RWPE2 (cell line): Measurements from ENCODE around the gene GPX2.

ENCODE experiments used
- ATAC-seq: fragments of 200-7000 bp; cut with Tn5 transposase; 3 replicates; pipeline ENCODE4 v1.9.1; 2021; ENCODE audit warnings: low read depth
- DNase-seq: peaks from one replicate; pipeline ENCODE4 v3.0.0-alpha.2; 2020; ENCODE audit warnings: low spot score
- H3K27ac ChIP-seq: fragments of 450-650 bp; 2 replicates; pipeline ENCODE4 v1.5.1; 2017; ENCODE audit warnings: mild to moderate bottlenecking; ENCODE audit not compliant: poor library complexity, severe bottlenecking
- H3K27me3 ChIP-seq: fragments of 250-450 bp; sonication (Bioruptor Pico); 2 replicates; pipeline ENCODE4 v1.5.1; 2021; ENCODE audit warnings: mild to moderate bottlenecking, moderate library complexity; ENCODE audit not compliant: insufficient read depth, poor library complexity, severe bottlenecking
- H3K36me3 ChIP-seq: fragments of 250-450 bp; sonication (Bioruptor Pico); 2 replicates; pipeline ENCODE4 v1.5.1; 2020; ENCODE audit warnings: low read depth, mild to moderate bottlenecking, moderate library complexity
- H3K4me1 ChIP-seq: fragments of 250-450 bp; sonication (Bioruptor Pico); 2 replicates; pipeline ENCODE4 v1.5.1; 2021; ENCODE audit warnings: mild to moderate bottlenecking, moderate library complexity; ENCODE audit not compliant: insufficient read depth, poor library complexity, severe bottlenecking
- H3K4me3 ChIP-seq: fragments of 250-450 bp; sonication (Bioruptor Pico); 2 replicates; pipeline ENCODE4 v1.5.1; 2021; ENCODE audit warnings: mild to moderate bottlenecking, moderate library complexity; ENCODE audit not compliant: severe bottlenecking
- H3K9me3 ChIP-seq: fragments of 250-450 bp; sonication (Bioruptor Pico); 2 replicates; pipeline ENCODE4 v1.5.1; 2021; ENCODE audit warnings: mild to moderate bottlenecking, moderate library complexity; ENCODE audit not compliant: severe bottlenecking
- TF ChIP-seq, protein P1 (sequence below): fragments of 450-650 bp; IDR thresholded peaks from one replicate; pipeline ENCODE4 v1.5.1; 2017; ENCODE audit warnings: mild to moderate bottlenecking, moderate library complexity; ENCODE audit not compliant: poor library complexity, severe bottlenecking

GPX2 gene

GRCh38 chr14:64983439-64984310 is 41.1 kb upstream of the GPX2 start:
- Histone ChIP-seq H3K27me3 (no peaks in the 10 kb centered on the region), H3K4me3 (no peak overlapping the region), H3K27ac (no peak overlapping the region), H3K4me1 (peaks cover 10% of the 10 kb centered on the region), H3K9me3 (no peaks in the 10 kb centered on the region), H3K36me3 (no peaks in the 10 kb centered on the region)
- ATAC-seq, result no peak
- no peak for DNase-seq
- TF ChIP-seq, protein P1, sequence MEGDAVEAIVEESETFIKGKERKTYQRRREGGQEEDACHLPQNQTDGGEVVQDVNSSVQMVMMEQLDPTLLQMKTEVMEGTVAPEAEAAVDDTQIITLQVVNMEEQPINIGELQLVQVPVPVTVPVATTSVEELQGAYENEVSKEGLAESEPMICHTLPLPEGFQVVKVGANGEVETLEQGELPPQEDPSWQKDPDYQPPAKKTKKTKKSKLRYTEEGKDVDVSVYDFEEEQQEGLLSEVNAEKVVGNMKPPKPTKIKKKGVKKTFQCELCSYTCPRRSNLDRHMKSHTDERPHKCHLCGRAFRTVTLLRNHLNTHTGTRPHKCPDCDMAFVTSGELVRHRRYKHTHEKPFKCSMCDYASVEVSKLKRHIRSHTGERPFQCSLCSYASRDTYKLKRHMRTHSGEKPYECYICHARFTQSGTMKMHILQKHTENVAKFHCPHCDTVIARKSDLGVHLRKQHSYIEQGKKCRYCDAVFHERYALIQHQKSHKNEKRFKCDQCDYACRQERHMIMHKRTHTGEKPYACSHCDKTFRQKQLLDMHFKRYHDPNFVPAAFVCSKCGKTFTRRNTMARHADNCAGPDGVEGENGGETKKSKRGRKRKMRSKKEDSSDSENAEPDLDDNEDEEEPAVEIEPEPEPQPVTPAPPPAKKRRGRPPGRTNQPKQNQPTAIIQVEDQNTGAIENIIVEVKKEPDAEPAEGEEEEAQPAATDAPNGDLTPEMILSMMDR, result peak; percentile 99

DNA sequence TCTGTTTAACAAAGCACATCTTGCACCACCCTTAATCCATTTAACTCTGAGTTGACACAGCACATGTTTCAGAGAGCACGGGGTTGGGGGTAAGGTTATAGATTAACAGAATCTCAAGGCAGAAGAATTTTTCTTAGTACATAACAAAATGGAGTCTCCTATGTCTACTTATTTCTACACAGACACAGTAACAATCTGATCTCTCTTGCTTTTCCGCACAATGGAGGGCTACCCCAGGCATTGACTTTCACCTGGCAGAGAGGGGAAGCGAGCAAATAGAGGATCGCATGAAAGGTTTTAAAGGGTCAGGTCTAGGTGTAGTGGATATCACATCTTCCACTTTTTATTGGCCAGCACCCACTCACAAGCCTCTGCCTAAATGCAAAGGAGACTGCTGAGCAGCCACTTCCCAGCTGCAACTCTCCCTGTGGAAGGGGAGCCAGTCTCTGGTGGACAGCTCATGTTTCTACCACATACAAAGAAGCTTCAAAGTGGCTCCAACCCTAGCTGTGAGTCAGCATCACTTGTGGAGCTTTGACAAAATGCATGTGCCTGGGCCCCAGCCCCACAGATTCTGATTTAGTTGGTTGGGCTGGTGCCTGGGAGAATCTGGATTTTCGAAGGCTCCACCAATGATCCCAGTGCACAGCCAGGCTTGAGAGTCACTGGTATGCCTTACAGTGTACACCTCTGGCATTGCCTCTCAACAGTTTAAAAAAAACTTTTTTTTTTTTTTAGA is 37.0 kb upstream of the GPX2 start:
- TF ChIP-seq, protein P1, result no peak
- no peak for DNase-seq
- no peaks in the 10 kb centered on the region for H3K27me3 ChIP-seq
- peaks cover 4% of the 10 kb centered on the region for H3K4me1 ChIP-seq
- H3K27ac ChIP-seq, result no peak overlapping the region
- H3K36me3 ChIP-seq, result no peaks in the 10 kb centered on the region
- H3K4me3 ChIP-seq, result no peak overlapping the region
- ATAC-seq, result 0 out of 3 replicates have a peak, but pooled peaks have one; percentile 35
- H3K9me3 ChIP-seq, result no peaks in the 10 kb centered on the region

DNA sequence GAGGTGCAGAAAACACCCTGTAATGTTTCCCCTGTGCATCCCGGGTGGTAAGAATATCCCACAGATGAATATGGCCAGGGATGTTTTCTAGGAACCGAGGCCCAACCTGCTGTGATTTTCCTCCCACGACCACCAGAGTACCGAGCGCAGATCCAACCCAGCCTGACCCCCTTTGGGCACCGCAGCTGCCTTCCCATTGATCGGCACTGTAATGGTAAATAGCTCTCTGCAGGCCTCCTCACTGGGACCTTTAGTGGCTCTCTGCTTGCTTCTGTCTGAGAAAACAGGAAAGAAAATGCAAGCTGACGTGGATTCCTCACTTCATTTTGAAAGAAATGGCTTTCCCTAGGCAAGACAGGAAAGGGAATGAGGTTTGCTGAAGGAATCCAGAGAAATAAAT is 32.0 kb upstream of the GPX2 start:
- TF ChIP-seq, protein P1, result no peak
- H3K27ac ChIP-seq, result no peak overlapping the region
- no peaks in the 10 kb centered on the region for H3K27me3 ChIP-seq
- ATAC-seq (no peak), DNase-seq (no peak)
- H3K9me3 ChIP-seq, result no peaks in the 10 kb centered on the region
- no peak overlapping the region for H3K4me3 ChIP-seq
- H3K36me3 ChIP-seq, result no peaks in the 10 kb centered on the region
- H3K4me1 ChIP-seq, result no peaks in the 10 kb centered on the region

DNA sequence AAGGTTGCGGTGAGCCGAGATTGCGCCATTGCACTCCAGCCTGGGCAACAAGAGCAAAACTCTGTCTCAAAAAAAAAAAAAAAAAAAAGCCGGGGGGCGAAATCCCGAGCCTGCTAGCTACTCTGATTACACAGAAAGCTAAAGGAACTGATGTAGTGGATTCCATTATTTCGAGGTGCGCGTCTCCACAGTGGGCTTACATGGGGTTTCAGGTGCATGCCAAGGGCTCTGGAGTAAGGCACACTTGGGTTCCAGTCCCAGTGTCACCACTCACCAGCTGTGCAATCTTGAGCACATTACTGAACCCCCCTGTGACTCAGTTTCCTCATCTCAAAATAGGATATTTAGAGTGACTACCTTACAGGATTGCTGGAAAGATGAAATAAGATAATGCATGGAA is 31.3 kb upstream of the GPX2 start:
- no peak overlapping the region for H3K27ac ChIP-seq
- ATAC-seq (no peak), DNase-seq (no peak)
- TF ChIP-seq, protein P1, result no peak
- no peak overlapping the region for H3K4me3 ChIP-seq
- H3K27me3 ChIP-seq, result no peaks in the 10 kb centered on the region
- H3K36me3 ChIP-seq, result no peaks in the 10 kb centered on the region
- no peaks in the 10 kb centered on the region for H3K9me3 ChIP-seq
- no peaks in the 10 kb centered on the region for H3K4me1 ChIP-seq

DNA sequence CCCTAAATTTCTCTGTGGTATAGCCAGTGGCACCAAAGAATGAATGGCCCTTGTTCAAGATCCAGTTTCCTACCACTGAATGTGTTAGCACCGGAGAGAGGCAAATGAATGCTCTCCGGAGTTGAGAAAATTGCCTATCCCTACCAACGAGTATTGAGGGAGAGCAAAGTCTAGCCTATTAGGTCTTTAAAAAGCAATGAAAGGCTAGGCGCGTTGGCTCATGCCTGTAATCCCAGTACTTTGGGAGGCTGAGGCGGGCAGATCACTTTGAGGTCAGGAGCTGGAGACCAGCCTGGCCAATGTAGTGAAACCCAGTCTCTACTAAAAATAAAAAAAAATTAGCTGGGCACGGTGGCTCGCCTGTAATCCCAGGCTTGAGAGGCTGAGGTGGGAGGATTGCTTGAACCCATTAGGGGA is 30.5 kb upstream of the GPX2 start:
- Histone ChIP-seq H3K4me1 (no peaks in the 10 kb centered on the region), H3K27me3 (no peaks in the 10 kb centered on the region), H3K4me3 (no peak overlapping the region), H3K27ac (no peak overlapping the region), H3K36me3 (no peaks in the 10 kb centered on the region), H3K9me3 (no peaks in the 10 kb centered on the region)
- DNase-seq (no peak), ATAC-seq (no peak)
- TF ChIP-seq, protein P1, result no peak
